Type B pancreatic cell (in vitro differentiated cells): ENCODE measurements around the gene SCNN1G. TPM values are rescaled to one million over a fixed set of nuclear protein-coding genes. Genes with fewer than 3 reads are reported as not detected.

Source experiments
- DNase-seq: peaks from one replicate; pipeline ENCODE4 v3.0.0; 2021; ENCODE audit warnings: mixed read lengths; ENCODE audit not compliant: unreplicated experiment; ENCODE audit errors: extremely low spot score
- H3K27ac Mint-ChIP-seq: 2 replicates; pipeline ENCODE4 v1.8.0; 2021; ENCODE audit warnings: mild to moderate bottlenecking, mixed read lengths
- H3K27me3 Mint-ChIP-seq: 2 replicates; pipeline ENCODE4 v1.8.0; 2021; ENCODE audit warnings: mixed read lengths
- H3K36me3 Mint-ChIP-seq: 2 replicates; pipeline ENCODE4 v1.8.0; 2021; ENCODE audit warnings: mixed read lengths
- H3K4me1 Mint-ChIP-seq: one replicate; pipeline ENCODE4 v1.8.0; 2021; ENCODE audit warnings: mixed read lengths; ENCODE audit not compliant: unreplicated experiment
- H3K4me3 Mint-ChIP-seq: 2 replicates; pipeline ENCODE4 v1.8.0; 2021; ENCODE audit warnings: mild to moderate bottlenecking, mixed read lengths
- H3K9me3 Mint-ChIP-seq: 2 replicates; pipeline ENCODE4 v1.8.0; 2021; ENCODE audit warnings: mixed read lengths
- CTCF ChIP-seq: fragments of 200-600 bp; sonication (generic); conservative IDR thresholded peaks from 2 replicates; pipeline ENCODE4 v1.5.0; 2021; ENCODE audit warnings: antibody characterized with exemption, mild to moderate bottlenecking
- total RNA-seq: library from RNA; stranded (reverse); gene quantifications from 2 replicates; pipeline ENCODE4 v1.2.1, GENCODE V29; 2021; ENCODE audit warnings: low replicate concordance

SCNN1G gene
- total RNA-seq, 1 donor from 2014 or later = 1.3 TPM

DNA sequence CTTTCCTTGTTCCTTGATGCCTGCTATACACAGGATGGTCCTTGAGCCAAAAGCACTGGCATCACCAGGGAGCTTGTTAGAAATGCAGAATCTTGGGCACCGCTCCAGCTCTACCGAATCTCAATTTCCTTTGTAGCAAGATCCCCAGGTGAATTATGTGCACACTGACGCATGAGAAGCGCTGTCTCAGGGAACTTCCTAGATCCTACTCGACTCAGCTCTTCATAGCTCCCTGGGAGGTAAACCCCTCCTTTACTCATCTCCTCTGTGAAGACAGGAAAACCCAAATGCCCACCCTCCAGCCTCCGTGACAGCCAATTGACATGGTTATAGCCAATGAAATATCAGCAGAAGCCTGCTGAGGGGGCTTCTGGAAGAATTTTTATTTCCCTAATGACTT, 37.4 kb upstream of the SCNN1G start:
- no peak for TF ChIP-seq CTCF
- Mint-ChIP-seq H3K4me1 (peaks cover 39% of the 10 kb centered on the region), H3K36me3 (peaks cover 4% of the 10 kb centered on the region), H3K9me3 (no peaks in the 10 kb centered on the region), H3K27me3 (peaks cover 3% of the 10 kb centered on the region), H3K4me3 (peak overlapping the region; percentile 1), H3K27ac (no peak overlapping the region)
- DNase-seq = no peak

GRCh38 chr16:23145608-23146007, 36.9 kb upstream of the SCNN1G start:
- DNase-seq = no peak
- peaks cover 3% of the 10 kb centered on the region for H3K27me3 Mint-ChIP-seq
- no peaks in the 10 kb centered on the region for H3K9me3 Mint-ChIP-seq
- peaks cover 4% of the 10 kb centered on the region for H3K36me3 Mint-ChIP-seq
- TF ChIP-seq CTCF = no peak
- H3K4me3 Mint-ChIP-seq = peak overlapping the region; percentile 58
- H3K27ac Mint-ChIP-seq = no peak overlapping the region
- peaks cover 39% of the 10 kb centered on the region for H3K4me1 Mint-ChIP-seq

GRCh38 chr16:23146877-23147601, 35.5 kb upstream of the SCNN1G start:
- H3K4me3 Mint-ChIP-seq = peak overlapping the region; percentile 74
- no peak overlapping the region for H3K27ac Mint-ChIP-seq
- peaks cover 11% of the 10 kb centered on the region for H3K27me3 Mint-ChIP-seq
- peaks cover 39% of the 10 kb centered on the region for H3K4me1 Mint-ChIP-seq
- no peaks in the 10 kb centered on the region for H3K9me3 Mint-ChIP-seq
- DNase-seq = no peak
- no peak for TF ChIP-seq CTCF
- peaks cover 4% of the 10 kb centered on the region for H3K36me3 Mint-ChIP-seq

DNA sequence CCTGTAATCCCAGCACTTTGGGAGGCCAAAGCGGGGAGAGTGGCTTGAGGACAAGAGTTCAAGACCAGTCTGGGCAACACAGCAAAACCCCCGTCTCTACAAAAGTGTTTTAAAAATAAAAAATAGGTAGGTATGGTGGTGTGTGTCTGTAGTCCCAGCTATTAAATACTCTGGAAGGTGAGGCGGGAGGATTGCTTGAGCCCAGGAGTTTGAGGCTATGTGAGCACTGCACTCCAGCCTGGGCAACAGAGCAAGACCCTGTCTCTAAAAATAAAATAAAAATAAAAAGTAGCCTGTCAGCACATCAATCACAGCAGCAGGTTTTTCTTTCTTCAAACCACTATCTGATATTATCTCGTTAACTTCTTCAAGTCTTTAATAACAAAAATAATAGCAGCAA, 34.9 kb upstream of the SCNN1G start:
- no peak overlapping the region for H3K27ac Mint-ChIP-seq
- H3K27me3 Mint-ChIP-seq = peaks cover 14% of the 10 kb centered on the region
- H3K36me3 Mint-ChIP-seq = peaks cover 4% of the 10 kb centered on the region
- H3K4me3 Mint-ChIP-seq = peak overlapping the region; percentile 98
- no peak for DNase-seq
- H3K9me3 Mint-ChIP-seq = no peaks in the 10 kb centered on the region
- peaks cover 35% of the 10 kb centered on the region for H3K4me1 Mint-ChIP-seq
- no peak for TF ChIP-seq CTCF

- Mint-ChIP-seq H3K27ac (peak overlapping the region; percentile 84), H3K27me3 (peaks cover 14% of the 10 kb centered on the region), H3K36me3 (peaks cover 4% of the 10 kb centered on the region), H3K4me3 (peak overlapping the region; percentile 98), H3K4me1 (peaks cover 30% of the 10 kb centered on the region), H3K9me3 (no peaks in the 10 kb centered on the region)
- DNase-seq = no peak
- no peak for TF ChIP-seq CTCF
Measured at GRCh38 chr16:23148166-23148512, 34.4 kb upstream of the SCNN1G start.
